ENCODE data around the gene EIF4B. TPM values are rescaled to one million over a fixed set of nuclear protein-coding genes. Genes with fewer than 3 reads are reported as not detected.

Gene EIF4B
- total and polyA plus RNA-seq, 9 of the 15 experiments (the other 6 are each of a cell fraction or from before 2014, with no cell fraction given): 138 to 669 (median 552) TPM

- TF ChIP-seq REST (IDR thresholded peaks at IDR 0.05; ENCODE audit: borderline replicate concordance) (no peak), REST (CRISPR knock-in tag; IDR thresholded peaks at IDR 0.05; ENCODE audit: low read depth) (no peak), NFIC (IDR thresholded peaks at IDR 0.05) (peak; percentile 10; the same call in 1 of the 2 replicates), IRF1 (CRISPR knock-in tag; IDR thresholded peaks at IDR 0.05; ENCODE audit: borderline replicate concordance) (no peak), ZBED1 (IDR thresholded peaks at IDR 0.05) (no peak), ZNF239 (CRISPR knock-in tag; IDR thresholded peaks at IDR 0.05) (no peak), KAT2B (IDR thresholded peaks at IDR 0.05; ENCODE audit: low read depth, low read length) (no peak)
Observed at GRCh38 chr12:53060721-53061276, 54.5 kb downstream of the EIF4B start (continued).
